Heart right ventricle (tissue), 16 donors: ENCODE measurements around the gene MT1H. TPM values are rescaled to one million over a fixed set of nuclear protein-coding genes. Genes with fewer than 3 reads are reported as not detected.
A peak's percentile ranks its signal among the peaks of the same experiment; 100 is the strongest.

Experiments used
- ATAC-seq, 8 donors: fragments of 200-7000 bp; cut with Tn5 transposase; one replicate each; pipeline ENCODE4 v1.9.1; 2020; ENCODE audit warnings: mild to moderate bottlenecking in 8 of 8, moderate library complexity in 8 of 8, moderate number of reproducible peaks in 1 of 8
- DNase-seq, 2 donors: peaks; one replicate each; pipeline ENCODE4 v3.0.0-alpha.2; 2020
- H3K27ac ChIP-seq, 10 donors: fragments of 200-600 bp; sonication (generic) in 2 of 10; one replicate each; pipeline versions ENCODE4 v1.5.0 to v1.8.0; 2020 to 2022; ENCODE audit warnings: mild to moderate bottlenecking in 3 of 10
- H3K27me3 ChIP-seq, 7 donors: fragments of 200-600 bp; one replicate each; pipeline ENCODE4 v1.8.0; 2021 to 2022; ENCODE audit warnings: mild to moderate bottlenecking in 2 of 7
- H3K36me3 ChIP-seq, 9 donors: fragments of 200-600 bp; sonication (generic) in 1 of 9; one replicate each; pipeline versions ENCODE4 v1.5.0 to v1.8.0; 2020 to 2022; ENCODE audit warnings: mild to moderate bottlenecking in 2 of 9
- H3K4me1 ChIP-seq, 9 donors: fragments of 200-600 bp; sonication (generic) in 1 of 9; one replicate each; pipeline versions ENCODE4 v1.5.0 to v1.8.0; 2020 to 2022; ENCODE audit warnings: mild to moderate bottlenecking in 4 of 9
- H3K4me3 ChIP-seq, 10 donors: fragments of 200-600 bp; sonication (generic) in 2 of 10; one replicate each; pipeline versions ENCODE4 v1.5.0 to v1.8.0; 2020 to 2022; ENCODE audit warnings: mild to moderate bottlenecking in 7 of 10, moderate library complexity in 2 of 10
- H3K9me3 ChIP-seq, 11 donors: fragments of 200-600 bp in 10 of 11; sonication (generic) in 2 of 11; one replicate each; pipeline versions ENCODE4 v1.5.0 to v1.8.0; 2013 to 2022; ENCODE audit warnings: mild to moderate bottlenecking in 2 of 11, control low read depth in 1 of 11, moderate library complexity in 1 of 11
- CTCF ChIP-seq, 9 donors: fragments of 200-600 bp; sonication (generic) in 2 of 9; IDR thresholded peaks; one replicate each; pipeline versions ENCODE4 v1.5.0 to v1.8.0; 2021 to 2022; ENCODE audit warnings: antibody characterized with exemption in 9 of 9, mild to moderate bottlenecking in 5 of 9, moderate library complexity in 1 of 9
- WGBS, 2 donors: extraction: QIAGEN DNeasy Blood & Tissue Kit; methylation state at CpG; one replicate each; pipeline ENCODE4 v1.1.7; 2013; ENCODE audit warnings: inconsistent platforms in 1 of 2; 5-methylcytosine and 5-hydroxymethylcytosine counted together
- intact Hi-C, 10 donors: fragments of 100-400 bp; cut with DNase I; formaldehyde crosslinking; loops; one replicate each; pipeline versions ENCODE4 v1.11.1 to v1.14.2; 2022
- polyA plus RNA-seq, 2 donors: library from polyadenylated mRNA; stranded (reverse); fragments of 200-250 nt; gene quantifications; one replicate each; pipeline ENCODE4 v1.2.3, GENCODE V29; 2013
- total RNA-seq, 10 donors: library from RNA; stranded (reverse); fragmentation: NEBNext Ultra II Directional in 3 of 10; extraction: Animal tissue kit (Norgen Biotek cat#: 25700) in 3 of 10; gene quantifications; one replicate each; pipeline versions ENCODE4 v1.2.1 to v1.2.4, GENCODE V29; 2021 to 2023
- donor health status: Arrhythmogenic right ventricular cardiomyopathy.
- donor health status: ischemic (EF 13 %, LVEDD 7.1; RV severe dilation, severe dysfunction).
- donor health status: healthy with polysubstance abuse.
- donor health status: DM: no; HTN: yes; CAD: no.
- donor health status: DM: no; HTN: no; CAD: no.
- donor health status: ischemic (EF 25% LVEDD 6.9; RV normal size, moderate dysfunction).
- donor health status: ischemic (EF 25% LVEDD 5.7; RV mildly dilated, moderate dysfunction).
- donor health status: healthy.
- donor health status: DM: yes; HTN: yes; CAD: no.
- donor health status: Ischemic cardiomyopathy.
- donor health status: ischemic (EF 35%, LVEDD 5.7; RV mildly dilated, moderate dysfunction).
- donor health status: nonischemic (EF 11% LVEDD 7.7; RV severe dilation, severe dysfunction).
- donor health status: DM: yes; HTN: yes; CAD: no.
- donor health status: PGD.
- donor health status: ischemic (EF 29% LVEDD 5.4; RV normal size, mild dysfunction).
- donor health status: nonischemic (EF 23%, LVEDD 6.1; RV moderate dilation, normal function).

MT1H gene
- total and polyA plus RNA-seq, 12 donors: 2.4 TPM; not detected in 11

GRCh38 chr16:56682703-56683397 is 13.2 kb downstream of the MT1H start:
- no peak for DNase-seq
- Histone ChIP-seq H3K4me3 (peak overlapping the region; percentile 37 to 71 (median 58)), H3K36me3 (no peaks in the 10 kb centered on the region), H3K27ac (peak overlapping the region; percentile 6 to 90 (median 82)), H3K9me3 (peaks cover 0 to 13% (median 0%) of the 10 kb centered on the region in 11 donors), H3K4me1 (peaks cover 0 to 55% (median 28%) of the 10 kb centered on the region in 9 donors), H3K27me3 (no peaks in the 10 kb centered on the region)
- TF ChIP-seq CTCF (IDR thresholded peaks at IDR 0.05): no peak
- ATAC-seq: peak in 2 of 8 donors; percentile 9 to 10
- intact Hi-C loops: loop anchor here in 8 of 10 donors (1.0 to 5.0 kb wide), 7 partner anchors 41 to 81 kb away; partner anchors contain the start of genes MT2A (in 6 of the 8) and MT1E (in 2 of the 8)
- WGBS, 2 donors: 45 to 52% methylated on average over 8 of the region's 8 CpGs

- intact Hi-C loops: loop anchor here in 8 of 10 donors (2.0 to 5.0 kb wide), 5 partner anchors 41 to 81 kb away; partner anchors contain the start of genes MT2A (in 5 of the 8) and MT1E (in 2 of the 8)
- ATAC-seq (no peak), DNase-seq (no peak)
- WGBS, 2 donors: 74 to 81% methylated on average over 5 of the region's 5 CpGs
- TF ChIP-seq CTCF (IDR thresholded peaks at IDR 0.05): no peak
- Histone ChIP-seq H3K4me3 (peak overlapping the region in 9 of 10 donors; percentile 45 to 71 (median 62)), H3K27ac (peak overlapping the region in 4 of 10 donors; percentile 83 to 90 (median 88)), H3K36me3 (no peaks in the 10 kb centered on the region), H3K9me3 (peaks cover 0 to 13% (median 0%) of the 10 kb centered on the region in 11 donors), H3K27me3 (no peaks in the 10 kb centered on the region), H3K4me1 (peaks cover 0 to 55% (median 28%) of the 10 kb centered on the region in 9 donors)
These were observed 14.0 kb downstream of the MT1H start for GRCh38 chr16:56683424-56684172.

- no peaks in the 10 kb centered on the region for H3K27me3 ChIP-seq
- ATAC-seq: no peak
- no peak for DNase-seq
- H3K36me3 ChIP-seq: no peaks in the 10 kb centered on the region
- WGBS, 2 donors: 64 to 87% methylated on average over 4 of the region's 4 CpGs
- peak overlapping the region in 8 of 10 donors; percentile 1 to 90 (median 46) for H3K27ac ChIP-seq
- H3K4me3 ChIP-seq: no peak overlapping the region
- peaks cover 0 to 54% (median 28%) of the 10 kb centered on the region in 9 donors for H3K4me1 ChIP-seq
- TF ChIP-seq CTCF (IDR thresholded peaks at IDR 0.05): no peak
- H3K9me3 ChIP-seq: peaks cover 0 to 17% (median 0%) of the 10 kb centered on the region in 11 donors
- intact Hi-C loops: loop anchor here in 7 of 10 donors (5.0 kb wide), 4 partner anchors 42 to 82 kb away; partner anchors contain the start of genes MT2A (in 4 of the 7) and MT1E (in 2 of the 7)
These were observed 14.8 kb downstream of the MT1H start for GRCh38 chr16:56684256-56684925.
